NCI-H748 (cell line): Measurements from ENCODE around the gene ARL6.
"Not testable (repeated sequence)": the region's sequence is repeated elsewhere in the genome, so short reads cannot be mapped to it uniquely, and the experiment has no call there.

Source experiments
- DNase-seq: peaks from one replicate; lab custom pipeline; 2025; ENCODE audit not compliant: unreplicated experiment; lab: John Stamatoyannopoulos, UW

ARL6 gene

DNA sequence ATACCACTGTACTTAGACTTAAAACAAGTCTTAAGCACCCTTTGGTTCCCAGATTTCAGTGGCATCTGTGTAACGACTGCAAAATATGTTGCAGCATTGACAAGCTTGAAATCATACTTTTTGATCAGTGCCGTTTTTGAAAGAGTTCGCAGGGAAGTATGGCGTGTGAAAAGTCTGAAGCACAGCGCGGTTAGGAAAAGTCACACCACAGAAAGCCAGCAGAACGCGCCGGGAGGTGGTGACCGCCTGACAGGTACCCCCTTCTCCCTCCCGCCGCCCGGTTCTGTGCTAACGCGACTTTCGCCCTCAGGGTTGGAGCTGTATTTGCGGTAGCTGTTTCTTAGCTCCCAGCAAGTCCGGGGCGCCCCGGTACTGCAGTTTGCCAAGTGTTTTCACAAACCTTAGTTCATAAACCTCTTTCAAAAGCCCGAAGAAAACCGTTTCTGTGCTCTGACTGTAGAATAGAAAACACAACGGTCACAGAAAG is 56.8 kb downstream of the ARL6 start:
- peak; percentile 78 for DNase-seq

DNA sequence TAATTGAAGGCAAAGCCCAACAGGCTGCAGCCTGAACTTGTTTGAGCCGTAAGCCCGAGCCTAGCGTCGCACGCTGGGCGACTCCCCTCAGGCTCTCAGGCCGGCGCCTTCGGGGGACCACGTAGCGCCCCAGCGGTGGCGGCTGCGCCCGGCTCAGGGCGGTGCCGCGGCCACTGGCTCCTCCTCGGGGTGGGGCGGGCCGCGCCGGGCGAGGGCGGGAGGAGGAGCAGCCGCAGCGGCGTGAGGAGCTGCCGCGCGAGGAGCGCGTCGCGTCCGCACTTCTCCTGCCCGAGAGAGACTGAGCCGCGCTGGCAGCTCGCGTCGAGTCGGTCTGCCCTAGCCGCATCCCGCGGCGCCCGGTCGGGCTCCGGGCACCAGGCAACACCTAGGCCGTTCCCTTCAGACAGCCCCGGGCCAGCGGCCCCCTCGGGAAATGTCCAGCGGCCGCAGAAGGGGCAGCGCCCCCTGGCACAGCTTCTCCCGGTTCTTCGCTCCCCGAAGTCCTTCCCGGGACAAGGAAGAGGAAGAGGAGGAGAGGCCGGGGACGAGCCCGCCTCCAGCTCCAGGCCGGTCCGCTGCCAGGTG is 57.3 kb downstream of the ARL6 start, which contains the start of gene CRYBG3:
CRYBG3 (plus strand) TSS at position 238 of the 585 bp plus-strand sequence; CDS start at position 434, 196 bp downstream.
- DNase-seq: peak; percentile 86

DNA sequence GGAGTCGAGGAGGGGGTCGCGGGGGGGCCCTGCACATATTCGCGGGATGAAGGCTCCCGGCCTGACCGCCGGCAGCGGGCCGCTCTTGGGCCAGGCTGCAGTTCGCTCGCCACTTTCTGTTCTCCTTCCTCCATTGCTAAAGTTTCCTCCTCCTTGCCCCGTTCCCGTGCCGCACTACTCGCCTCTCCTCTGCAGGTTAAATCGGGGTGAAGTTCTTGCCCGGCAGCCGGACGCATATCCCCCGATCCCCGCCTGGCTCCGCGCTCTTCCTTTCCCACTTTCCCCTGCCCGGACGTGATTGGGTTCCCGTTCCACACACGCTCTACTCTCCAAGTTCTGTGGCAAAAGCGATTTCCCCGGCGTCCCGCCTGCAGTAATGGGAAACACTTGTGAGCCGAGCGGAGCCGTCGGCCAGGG is 57.8 kb downstream of the ARL6 start:
- peak; percentile 56 for DNase-seq

DNA sequence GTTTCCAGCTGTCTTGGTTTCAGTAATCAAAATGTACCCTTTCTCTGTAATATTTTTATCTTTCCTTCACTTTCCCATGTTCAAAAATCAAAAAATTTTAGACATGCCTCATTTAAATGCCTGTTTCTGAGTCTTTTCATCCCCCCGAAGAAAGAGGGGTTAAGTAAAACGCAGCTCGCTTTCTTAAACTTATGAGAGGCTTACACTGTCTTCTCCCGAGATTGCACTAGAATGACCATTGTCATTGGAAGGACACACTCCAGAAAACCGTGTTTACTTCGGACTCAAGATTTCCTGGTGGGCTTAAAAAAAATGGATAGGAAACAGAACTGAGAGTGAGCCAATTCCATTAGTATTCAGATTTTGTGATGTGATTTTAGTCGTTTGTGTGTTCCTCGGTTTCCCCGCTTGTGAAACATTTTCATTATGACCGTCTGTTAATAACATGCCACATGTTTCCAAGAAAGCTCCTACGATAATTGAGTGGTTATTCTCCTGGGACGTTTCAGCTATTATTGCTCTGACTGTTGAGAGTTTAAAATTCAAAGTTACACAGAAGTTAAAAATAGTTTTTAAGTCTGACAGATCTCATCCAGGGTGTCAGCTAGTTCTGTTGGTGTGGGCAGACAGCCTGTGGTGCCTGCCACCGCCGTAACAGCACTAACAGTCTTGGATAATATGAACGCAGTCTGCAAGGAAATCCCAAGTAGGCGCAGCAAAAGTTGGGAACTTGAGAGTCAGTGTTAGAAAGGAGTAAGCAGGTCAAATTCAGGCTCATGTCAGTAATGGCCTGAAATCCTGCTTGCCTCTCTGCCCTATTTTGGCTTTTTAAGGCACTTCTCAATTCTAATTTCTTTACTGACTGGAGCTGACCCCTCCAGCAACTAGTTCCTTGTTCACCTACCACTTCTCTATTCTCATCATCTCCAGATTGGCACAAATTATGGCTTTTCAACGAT is 58.8 kb downstream of the ARL6 start:
- DNase-seq: no peak

DNA sequence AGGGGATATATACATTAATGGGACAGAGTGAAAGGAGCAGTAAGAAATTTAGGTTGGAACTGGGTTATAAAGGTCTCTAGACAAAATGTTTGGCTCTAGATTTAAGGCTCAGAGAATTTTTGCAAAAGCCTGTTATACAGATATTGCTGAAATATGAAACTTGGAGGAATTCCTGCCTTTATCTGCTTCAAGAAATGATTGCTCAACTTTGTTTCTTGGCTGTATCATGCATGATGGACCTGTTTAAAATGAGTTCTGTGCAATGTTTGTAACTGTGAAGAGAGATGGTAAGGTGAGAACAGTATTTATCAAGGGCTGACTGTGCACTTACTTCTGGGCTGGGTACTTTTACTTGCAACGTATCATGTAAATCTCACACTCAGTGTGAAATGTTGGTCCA is 60.5 kb downstream of the ARL6 start:
- DNase-seq: no peak

DNA sequence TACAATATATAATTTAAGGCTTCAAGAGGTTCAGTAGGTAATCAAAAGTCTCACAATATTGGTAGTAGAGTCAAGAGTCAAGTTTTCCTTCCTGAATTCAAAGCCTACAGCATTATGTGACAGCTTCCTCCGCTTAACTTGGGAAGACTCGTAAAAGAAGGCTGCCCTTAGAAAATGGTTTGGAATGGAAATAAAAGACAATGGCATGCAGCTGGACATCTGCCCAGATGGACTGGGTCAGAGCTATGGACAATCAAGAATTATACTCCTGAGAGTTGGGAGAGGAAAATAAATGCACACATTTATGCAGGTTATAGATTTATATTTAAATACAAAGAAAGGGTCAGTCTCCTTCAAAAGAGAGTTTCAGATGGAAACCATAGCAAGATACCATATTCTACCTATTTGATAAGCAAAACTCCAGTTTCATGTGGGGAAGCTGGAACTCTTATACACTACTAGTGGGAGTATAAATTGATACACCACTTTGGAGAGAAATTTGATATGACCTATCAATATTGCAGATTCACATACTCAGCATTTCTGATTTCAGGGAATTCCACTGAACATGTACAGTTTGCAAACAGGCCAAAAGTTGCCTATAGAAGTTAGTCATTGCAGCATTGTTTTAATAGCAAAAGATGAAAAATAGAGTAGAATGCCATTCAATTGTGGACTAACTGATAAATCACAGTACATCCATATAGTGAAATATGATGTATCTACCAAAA is 63.3 kb downstream of the ARL6 start:
- DNase-seq: no peak

DNA sequence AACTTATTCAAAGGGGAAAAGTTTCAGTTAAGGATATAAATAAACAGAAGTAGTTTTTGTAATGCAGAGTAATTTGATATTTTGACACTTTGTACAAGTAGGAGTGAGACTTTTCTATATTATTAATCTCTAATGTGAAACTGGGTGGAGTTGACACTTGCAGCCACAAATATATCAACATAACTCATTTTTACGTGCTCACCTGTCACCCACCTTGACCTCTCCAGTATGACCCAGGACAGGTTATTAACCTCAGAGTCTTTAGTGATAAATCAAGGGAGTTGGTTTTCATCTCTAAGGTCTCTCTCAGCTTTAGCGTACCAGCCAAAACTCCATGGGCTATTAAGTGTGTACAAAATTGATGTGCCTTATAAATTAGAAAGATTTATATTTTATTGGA is 64.6 kb downstream of the ARL6 start:
- no peak for DNase-seq

DNA sequence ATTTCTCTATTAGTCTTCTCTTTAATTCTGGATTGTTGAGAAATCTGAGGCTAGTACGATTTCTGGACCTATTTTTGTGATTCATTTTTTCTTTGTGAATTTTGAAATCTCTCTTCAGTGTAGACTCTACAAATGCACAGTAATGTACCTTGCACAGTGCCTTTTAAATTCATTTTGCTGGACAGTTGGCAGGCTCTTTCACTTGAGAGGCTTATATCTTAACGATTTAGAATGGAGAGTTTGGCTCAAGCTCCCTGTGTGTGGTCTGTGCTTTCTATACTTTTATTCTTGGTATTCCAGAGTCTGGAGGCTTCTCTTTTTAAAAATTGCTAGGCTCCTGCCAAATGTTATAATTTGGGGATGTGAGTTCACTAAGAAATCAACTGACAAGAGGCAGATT is 66.1 kb downstream of the ARL6 start:
- DNase-seq: no peak

DNA sequence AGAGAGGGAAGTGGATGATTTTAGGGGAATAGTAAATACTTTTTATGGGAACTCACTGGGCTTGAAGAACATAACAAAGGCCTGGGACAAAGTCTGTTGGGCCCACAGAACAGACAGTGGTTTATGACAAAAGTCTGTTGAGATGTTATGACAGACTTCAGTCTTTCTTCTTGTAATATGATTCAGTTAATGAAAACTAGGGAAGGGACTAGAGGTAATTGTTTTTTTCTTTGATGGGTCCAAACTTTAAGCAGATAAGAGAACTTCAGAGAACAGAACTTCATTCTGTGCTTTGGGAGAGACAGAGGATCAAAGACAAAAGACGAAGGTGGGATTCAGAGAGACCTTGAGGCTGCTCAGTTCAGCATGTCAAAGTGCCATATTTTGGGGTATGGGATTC is 66.6 kb downstream of the ARL6 start:
- no peak for DNase-seq

DNA sequence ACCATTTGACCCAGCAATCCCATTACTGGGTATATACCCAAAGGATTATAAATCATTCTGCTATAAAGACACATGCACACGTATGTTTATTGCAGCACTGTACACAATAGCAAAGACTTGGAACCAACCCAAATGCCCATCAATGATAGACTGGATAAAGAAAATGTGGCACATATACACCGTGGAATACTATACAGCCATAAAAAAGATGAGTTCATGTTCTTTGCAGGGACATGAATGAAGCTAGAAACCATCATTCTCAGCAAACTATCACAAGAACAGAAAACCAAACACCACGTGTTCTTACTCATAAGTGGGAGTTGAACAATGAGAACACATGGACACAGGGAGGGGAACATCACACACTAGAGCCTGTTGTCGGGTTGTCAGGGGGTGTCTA is 68.6 kb downstream of the ARL6 start:
- DNase-seq: not testable (repeated sequence)

DNA sequence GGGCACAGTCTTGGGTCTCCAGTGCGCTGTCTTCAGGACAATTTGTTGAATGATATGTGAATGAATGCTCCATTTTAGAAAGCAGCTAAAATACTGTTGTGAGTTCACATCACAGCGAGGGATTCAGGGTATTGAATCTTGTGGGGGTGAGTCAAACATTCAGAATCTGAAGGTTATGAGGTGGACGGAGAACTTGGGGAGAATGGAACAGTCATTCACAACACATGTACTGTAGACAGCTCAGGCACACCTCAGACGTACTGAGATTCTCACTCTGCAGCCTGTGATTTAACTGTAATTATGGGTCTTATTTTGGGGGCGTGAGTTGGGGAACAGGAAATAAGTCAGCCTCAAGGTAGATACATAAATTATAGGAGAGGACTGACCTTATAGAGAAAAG is 71.2 kb downstream of the ARL6 start:
- no peak for DNase-seq

DNA sequence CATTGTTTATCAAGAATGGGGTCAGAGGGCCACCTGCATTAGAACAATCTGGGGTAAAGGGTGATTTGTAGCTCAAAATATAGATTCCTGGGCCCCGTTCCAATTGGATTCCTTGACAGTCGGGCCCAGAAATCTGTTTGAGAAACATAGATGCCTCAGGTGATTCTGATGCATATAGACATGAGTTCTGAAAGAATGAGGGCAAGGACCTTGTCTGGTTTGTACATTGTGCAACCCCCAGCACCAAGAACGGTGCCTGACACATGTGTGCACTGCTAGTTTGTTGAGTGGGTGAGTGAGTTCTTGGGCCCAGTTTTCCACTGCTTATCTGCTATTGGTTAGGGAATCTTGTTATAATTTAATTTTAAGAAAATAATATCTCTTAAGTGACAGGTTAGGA is 73.8 kb downstream of the ARL6 start:
- no peak for DNase-seq

DNA sequence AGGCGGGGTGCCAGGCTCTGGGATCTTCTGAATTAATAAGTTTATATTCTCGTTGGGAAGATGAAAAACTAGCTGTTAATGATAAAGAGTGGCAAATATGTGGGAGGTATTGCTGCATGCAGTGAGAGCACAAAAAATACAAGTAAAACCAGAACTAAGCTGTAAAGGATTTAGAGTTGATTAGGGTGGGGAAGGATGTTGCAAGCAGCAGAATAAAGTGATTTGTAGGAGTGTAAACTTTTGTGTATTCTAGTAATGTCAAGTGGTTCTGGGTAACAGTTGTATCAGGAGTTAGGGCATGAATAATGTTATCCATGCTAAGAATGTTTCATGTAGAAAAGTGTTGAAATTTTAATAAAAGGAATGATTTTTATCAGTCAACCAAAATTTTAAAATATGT is 75.4 kb downstream of the ARL6 start:
- no peak for DNase-seq

DNA sequence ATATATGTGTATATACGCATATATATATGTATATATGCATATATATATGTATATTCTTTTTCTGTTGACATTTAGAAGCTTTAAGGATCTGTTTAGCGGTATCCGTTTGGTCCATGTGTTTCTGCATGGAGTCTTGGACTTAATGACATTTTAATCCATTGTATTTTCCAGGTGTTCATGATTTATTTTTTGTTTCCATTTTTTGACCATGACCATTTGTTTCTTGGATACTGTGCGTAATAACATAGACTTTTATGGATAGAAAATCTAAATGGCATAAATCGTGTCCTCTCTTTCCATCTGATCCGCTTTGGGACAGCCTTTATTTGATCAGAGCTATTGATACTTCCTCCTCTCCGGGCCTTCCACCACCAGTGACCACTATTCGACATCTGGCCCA is 76.7 kb downstream of the ARL6 start:
- DNase-seq: no peak

DNA sequence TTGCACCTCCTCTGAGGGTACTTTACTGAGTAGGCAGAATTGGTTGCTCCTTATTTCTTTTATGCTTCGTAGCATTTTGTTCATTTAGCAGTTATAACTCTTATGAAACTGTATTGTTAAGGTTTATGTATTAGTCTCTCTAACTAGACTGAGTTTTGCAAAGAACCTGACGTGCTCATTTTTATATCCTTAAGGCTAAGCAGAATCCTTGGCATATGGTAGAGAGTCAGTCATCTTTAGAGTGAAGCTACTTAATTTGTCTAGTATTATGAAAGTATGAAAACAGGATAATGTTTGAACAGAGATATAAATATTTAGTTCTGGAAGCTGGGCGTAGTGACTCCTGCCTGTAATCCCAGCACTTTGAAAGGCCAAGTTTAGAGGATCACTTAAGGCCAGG is 77.4 kb downstream of the ARL6 start:
- no peak for DNase-seq

DNA sequence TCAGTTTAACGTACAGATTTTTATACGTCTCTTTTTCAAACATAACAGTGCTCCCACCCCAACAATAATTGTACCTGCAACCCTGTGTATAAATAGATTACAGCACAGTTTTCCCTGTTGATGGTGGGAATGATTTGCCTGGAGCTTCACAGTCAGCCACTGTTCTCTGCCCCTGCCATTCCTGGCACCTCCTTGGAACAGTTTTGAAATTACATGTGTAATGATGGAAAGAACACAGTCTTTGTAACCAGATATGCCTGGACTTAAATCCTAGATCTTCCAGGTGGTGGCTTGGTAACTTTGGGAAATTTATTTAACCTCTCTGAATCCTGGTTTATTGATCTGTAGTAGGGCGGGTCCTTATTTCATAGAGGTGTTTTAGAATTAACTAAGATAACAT is 84.2 kb downstream of the ARL6 start:
- DNase-seq: no peak
